Endothelial cell of hepatic sinusoid (primary cell): ENCODE data around the gene RALGPS2.

ENCODE experiments used
- in situ Hi-C: cut with HindIII; loops from 2 replicates; pipeline ENCODE4 v1.10.0; 2017; ENCODE audit warnings: low sequenced_read_pairs

The RALGPS2 gene

GRCh38 chr1:178849918-178850317, 124.9 kb downstream of the RALGPS2 start:
- in situ Hi-C loops: no loop called here

DNA sequence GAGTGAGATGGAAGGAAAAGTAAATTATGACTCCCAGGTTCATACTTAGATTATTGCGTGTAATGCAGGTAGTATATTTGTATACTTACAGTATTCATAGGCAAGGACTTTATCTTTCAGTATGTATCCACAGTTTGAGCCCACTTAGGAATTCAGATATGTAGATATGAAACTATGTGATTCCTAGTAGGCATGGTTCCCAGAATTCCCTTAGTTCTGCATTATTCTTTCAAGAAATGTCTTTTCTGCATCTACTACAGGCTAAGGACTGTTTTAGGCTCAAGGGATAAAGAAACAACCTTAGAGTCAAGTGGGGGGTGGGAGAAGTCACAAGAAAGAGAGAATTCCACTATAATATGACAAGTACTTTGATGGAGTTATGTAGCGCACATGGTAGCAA, 132.1 kb downstream of the RALGPS2 start:
- in situ Hi-C loops: no loop called here

DNA sequence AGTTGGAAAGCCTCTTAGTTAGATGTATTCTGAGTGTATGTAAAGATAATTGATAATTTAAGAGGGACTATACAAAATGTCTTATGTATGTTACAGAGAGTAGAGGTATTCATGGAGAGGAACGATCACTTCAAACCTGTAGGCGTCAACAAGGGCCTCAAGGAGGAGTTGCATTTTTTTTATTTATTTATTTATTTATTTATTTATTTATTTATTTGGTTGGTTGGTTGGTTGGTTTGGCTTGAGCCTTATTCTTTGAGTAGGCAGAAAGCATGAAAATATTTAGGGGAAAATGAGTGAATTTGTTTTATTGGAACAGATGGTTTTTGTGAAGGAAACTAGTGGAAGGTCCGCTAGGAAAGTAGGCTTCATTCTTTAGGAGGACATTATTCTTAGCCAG, 137.4 kb downstream of the RALGPS2 start:
- in situ Hi-C loops: no loop called here

DNA sequence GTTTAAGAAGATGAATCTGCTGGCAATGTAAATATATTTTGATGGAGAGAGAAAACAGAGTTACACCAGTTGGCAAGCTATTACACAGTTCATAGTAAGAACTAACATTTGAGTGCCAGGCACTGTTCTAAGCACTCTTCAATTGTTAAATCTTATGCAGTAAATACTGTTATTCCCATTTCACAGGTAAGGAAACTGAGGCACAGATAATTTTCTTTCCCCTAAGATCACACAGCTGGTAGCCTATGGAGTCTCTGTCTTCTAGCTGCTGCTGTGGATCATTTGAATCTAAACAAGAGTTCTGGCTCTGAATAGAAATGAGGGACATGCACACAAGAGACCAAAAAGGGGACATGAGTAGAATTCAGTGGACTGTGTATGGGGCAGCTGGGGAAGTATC, 137.8 kb downstream of the RALGPS2 start:
- in situ Hi-C loops: no loop called here

- in situ Hi-C loops: no loop called here
Measured at GRCh38 chr1:178864326-178864725, 139.3 kb downstream of the RALGPS2 start.

- in situ Hi-C loops: no loop called here
Measured at GRCh38 chr1:178867670-178868069, 142.6 kb downstream of the RALGPS2 start.

- in situ Hi-C loops: no loop called here
Measured at GRCh38 chr1:178868706-178869105, 143.7 kb downstream of the RALGPS2 start.

DNA sequence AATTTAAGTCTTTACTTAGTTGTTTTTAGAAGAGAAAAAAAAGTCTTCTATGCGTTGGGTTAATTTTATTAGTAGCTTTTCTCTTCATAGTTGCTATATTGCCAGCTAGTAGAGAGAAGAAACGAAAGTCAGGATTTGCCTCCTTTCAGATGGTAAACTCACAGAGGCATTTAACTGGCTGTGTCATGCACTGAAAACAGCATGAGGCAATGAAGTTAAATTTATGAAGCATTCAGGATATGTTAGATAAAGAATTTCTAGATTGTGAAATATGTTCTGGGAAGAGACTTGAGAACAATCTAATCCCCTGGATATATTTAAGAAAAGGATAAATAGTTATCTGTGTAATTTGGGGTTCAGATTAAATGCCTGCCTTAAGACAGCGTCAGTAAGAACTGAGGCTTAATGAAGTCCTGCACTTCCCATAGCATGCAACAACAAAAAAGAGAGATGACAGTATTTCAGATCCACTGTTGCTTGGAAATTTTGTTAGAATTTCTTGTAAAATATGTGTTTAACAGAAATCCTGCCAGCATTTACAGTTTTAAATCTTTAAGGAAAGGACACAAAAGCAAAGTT, 144.2 kb downstream of the RALGPS2 start:
- in situ Hi-C loops: no loop called here

- in situ Hi-C loops: loop anchor here (5.0 kb wide), 1 partner anchor 107 kb away; no protein-coding TSS in a partner anchor
Measured at GRCh38 chr1:178870221-178870620, 145.2 kb downstream of the RALGPS2 start.

GRCh38 chr1:178870944-178871343, 145.9 kb downstream of the RALGPS2 start, which contains the start of gene ANGPTL1:
TSS of gene ANGPTL1 (minus strand) at chr1:178871077. CDS start at chr1:178865776, 5,301 bp downstream.
- in situ Hi-C loops: loop anchor here (5.0 kb wide), 1 partner anchor 106 kb away; no protein-coding TSS in a partner anchor

DNA sequence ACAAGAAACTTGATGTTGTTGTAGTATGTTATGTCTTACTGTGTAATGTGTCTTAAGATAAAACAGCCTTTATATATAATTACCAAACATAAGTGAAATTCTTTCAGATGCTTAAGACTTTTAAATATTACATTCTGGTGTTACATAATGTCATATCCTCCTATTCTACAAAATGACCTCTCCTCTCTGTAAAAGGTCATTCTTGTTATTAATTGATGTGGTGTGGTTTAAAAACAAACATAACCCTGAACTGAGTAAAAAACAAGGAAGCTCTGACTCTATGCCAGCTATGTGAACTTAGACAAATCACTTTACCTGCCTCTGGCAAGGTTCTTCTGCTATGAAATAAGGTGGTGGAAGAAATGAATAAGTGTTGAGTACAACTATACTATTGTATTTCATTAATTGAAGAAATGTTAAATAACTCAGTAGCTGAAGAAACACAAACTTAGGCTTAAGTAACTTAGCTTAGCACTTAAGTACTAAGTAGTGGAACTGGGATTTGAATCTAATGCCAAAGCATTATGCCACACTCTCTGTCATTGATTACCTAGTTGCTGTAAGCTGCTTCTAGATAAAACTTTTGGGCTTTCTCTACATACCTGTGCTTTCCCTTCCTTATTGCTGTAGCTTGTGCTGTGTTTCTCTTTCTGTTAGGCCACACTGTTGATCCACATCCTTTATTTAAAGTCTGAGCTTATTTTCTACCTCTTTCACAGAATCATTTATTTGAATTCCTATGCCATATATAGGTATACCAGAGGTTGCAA, 146.7 kb downstream of the RALGPS2 start:
- in situ Hi-C loops: loop anchor here (5.0 kb wide), 1 partner anchor 106 kb away; no protein-coding TSS in a partner anchor

DNA sequence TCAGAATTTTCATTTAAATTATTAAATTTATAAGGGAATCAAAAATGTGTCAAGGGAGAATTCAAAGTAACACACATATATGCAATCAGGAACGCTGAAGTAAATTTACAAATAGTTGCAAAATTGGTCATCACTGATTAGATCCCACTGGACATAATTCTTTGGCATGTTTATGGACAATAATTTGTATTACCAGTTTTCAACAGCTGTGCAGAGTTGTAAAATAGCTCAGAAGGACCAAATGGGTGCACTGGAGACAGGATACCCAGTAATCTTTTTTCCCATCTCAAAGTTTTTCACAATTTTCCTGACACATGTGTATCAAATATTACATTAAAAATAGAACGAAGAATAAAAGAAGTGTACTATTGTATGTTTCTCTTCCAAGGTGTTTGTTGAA, 149.9 kb downstream of the RALGPS2 start:
- in situ Hi-C loops: loop anchor here (5.0 kb wide), 1 partner anchor 102 kb away; no protein-coding TSS in a partner anchor

DNA sequence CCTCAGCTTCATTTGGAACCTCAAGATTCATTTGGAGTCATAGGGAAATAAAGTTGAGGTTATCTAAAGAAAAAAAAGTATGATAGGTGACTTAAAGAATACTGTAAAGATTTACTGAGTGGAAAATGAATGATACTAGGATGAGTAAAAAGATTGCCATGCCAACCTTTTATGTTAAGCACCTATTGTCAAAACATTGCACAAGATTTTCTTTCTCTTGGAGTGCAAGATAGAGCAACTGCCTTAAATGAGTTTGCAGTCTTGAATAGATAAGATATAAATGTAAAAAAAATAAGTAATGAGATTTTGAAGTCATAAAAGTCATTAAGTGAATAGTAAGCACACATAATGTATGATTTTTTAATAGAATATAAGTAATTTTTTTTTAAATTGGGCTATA, 150.9 kb downstream of the RALGPS2 start:
- in situ Hi-C loops: no loop called here

- in situ Hi-C loops: no loop called here
Measured at GRCh38 chr1:178877896-178878295, 152.9 kb downstream of the RALGPS2 start.

- in situ Hi-C loops: no loop called here
Measured at GRCh38 chr1:178881950-178882349, 156.9 kb downstream of the RALGPS2 start.

DNA sequence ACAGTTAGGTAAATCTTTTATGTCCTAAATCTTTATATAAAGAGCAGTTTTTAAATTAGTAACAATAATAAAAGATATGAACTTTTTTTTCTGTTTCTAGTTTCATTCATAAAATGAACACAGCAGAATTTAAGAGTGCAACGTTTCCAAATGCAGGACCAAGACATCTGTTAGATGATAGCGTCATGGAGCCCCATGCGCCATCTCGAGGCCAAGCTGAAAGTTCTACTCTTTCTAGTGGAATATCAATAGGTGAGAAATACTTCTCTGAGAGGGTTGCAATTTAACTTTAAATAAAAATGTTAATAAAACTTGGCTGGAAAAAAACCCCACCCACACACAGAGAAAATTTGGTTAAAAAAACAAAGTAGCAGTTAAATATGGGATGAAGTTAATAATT, 160.8 kb downstream of the RALGPS2 start:
- in situ Hi-C loops: no loop called here

GRCh38 chr1:178886551-178886950, 161.5 kb downstream of the RALGPS2 start:
- in situ Hi-C loops: no loop called here

- in situ Hi-C loops: no loop called here
Measured at GRCh38 chr1:178895928-178896327, 170.9 kb downstream of the RALGPS2 start.

- in situ Hi-C loops: no loop called here
Measured at GRCh38 chr1:178898401-178898800, 173.4 kb downstream of the RALGPS2 start.

- in situ Hi-C loops: no loop called here
Measured at GRCh38 chr1:178899402-178899801, 174.4 kb downstream of the RALGPS2 start.

GRCh38 chr1:178901482-178902125, 176.6 kb downstream of the RALGPS2 start:
- in situ Hi-C loops: no loop called here

- in situ Hi-C loops: no loop called here
Measured at GRCh38 chr1:178908358-178908757, 183.3 kb downstream of the RALGPS2 start.
